ENCODE results near the gene LDHA. TPM values are rescaled to one million over a fixed set of nuclear protein-coding genes. Genes with fewer than 3 reads are reported as not detected.

The LDHA gene
- total RNA-seq, 6 experiments from 2014 or later, result 227 to 866 (median 656) TPM

DNA sequence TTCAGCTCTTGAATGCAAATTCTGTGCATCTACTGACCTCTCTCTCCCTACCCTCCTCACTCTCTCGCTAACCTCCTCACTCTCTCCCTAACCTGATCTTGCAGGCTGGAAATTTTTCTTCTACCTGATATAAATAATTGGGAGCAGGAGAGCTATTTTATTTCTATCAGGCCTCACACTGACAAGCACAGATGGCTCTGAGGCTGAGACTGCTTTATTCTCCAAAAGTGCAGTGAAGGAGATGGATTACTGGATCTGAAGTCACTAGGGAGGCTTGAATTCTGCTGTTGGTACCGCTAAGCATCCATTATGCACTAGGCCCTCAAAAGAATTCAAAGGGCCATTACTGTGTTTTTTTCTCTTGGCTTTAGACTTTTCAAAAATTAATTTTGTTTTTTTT is 19.4 kb upstream of the LDHA start:
- H3K36me3 ChIP-seq, result no peaks in the 10 kb centered on the region
- DNase-seq (no peak), ATAC-seq (no peak)
- TF ChIP-seq POLR2A (IDR thresholded peaks at IDR 0.05), result no peak
- TF ChIP-seq CTCF (IDR thresholded peaks at IDR 0.05), result no peak
- intact Hi-C loops (cut with DNase I), result no loop called here
- H3K4me3 ChIP-seq, result no peak overlapping the region
- H3K9me3 ChIP-seq, result no peaks in the 10 kb centered on the region
- H3K4me1 ChIP-seq, result no peaks in the 10 kb centered on the region
- H3K27me3 ChIP-seq, result no peaks in the 10 kb centered on the region
- 94% methylated on average over 2 of the region's 2 CpGs for WGBS (ENCODE audit: insufficient coverage, low coverage, low lambda C conversion rate, missing lambda C conversion rate)
- no peak overlapping the region for H3K27ac ChIP-seq

DNA sequence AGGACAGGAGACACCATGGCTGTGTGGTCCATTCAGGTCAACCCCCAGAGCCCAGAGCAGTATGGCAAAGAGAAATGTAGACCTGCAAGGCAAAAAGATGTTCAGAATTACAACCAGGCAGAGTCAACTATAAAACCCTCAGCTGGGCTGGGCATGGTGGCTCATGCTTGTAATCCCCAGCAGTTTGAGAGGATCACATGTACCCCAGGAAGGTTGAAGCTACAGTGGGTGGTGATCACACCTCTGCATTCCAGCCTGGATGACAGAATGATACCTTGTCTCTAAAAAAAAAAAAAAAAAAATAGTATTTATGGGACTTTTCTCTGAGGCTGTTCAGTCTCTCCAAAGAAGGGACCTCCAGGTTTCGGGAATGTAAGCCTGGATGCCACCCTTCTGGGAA is 18.4 kb upstream of the LDHA start:
- Histone ChIP-seq H3K27me3 (no peaks in the 10 kb centered on the region), H3K4me3 (no peak overlapping the region), H3K9me3 (no peaks in the 10 kb centered on the region), H3K27ac (no peak overlapping the region), H3K36me3 (no peaks in the 10 kb centered on the region), H3K4me1 (no peaks in the 10 kb centered on the region)
- no CpG with 5 or more reads among the region's 1 CpG for WGBS (ENCODE audit: insufficient coverage, low coverage, low lambda C conversion rate, missing lambda C conversion rate)
- intact Hi-C loops (cut with DNase I), result no loop called here
- DNase-seq, result no peak
- ATAC-seq, result no peak
- no peak for TF ChIP-seq CTCF (IDR thresholded peaks at IDR 0.05)

DNA sequence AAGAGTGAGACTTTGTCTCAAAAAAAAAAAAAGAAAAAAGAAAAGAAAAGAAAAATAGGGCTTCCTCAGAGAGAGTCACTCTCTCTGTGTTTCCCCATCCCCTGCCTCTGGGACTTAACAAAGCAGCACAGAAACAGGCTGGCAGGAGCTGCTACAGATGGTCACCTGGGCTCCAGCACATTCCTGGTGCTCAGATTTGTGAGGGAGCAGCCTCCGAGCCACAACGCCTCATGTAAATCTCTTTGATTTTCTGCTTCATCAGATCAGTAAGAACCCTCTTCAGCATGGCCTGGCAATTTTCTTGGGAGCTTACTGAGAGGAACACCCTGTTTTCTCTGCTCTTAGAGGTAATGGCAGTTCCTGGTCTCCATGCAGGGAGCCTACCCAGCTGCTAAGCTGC is 15.2 kb upstream of the LDHA start:
- H3K4me3 ChIP-seq, result no peak overlapping the region
- no peaks in the 10 kb centered on the region for H3K9me3 ChIP-seq
- intact Hi-C loops (cut with DNase I), result no loop called here
- TF ChIP-seq POLR2A (IDR thresholded peaks at IDR 0.05) (no peak), CTCF (IDR thresholded peaks at IDR 0.05) (no peak)
- ATAC-seq (no peak), DNase-seq (no peak)
- peaks cover 0 to 18% (median 14%) of the 10 kb centered on the region in 4 donors for H3K4me1 ChIP-seq
- WGBS (ENCODE audit: insufficient coverage, low coverage, low lambda C conversion rate, missing lambda C conversion rate), result no CpG with 5 or more reads among the region's 2 CpGs
- no peaks in the 10 kb centered on the region for H3K27me3 ChIP-seq
- no peaks in the 10 kb centered on the region for H3K36me3 ChIP-seq
- no peak overlapping the region for H3K27ac ChIP-seq

- peak overlapping the region in 1 of 3 donors; percentile 9 for H3K4me3 ChIP-seq
- 18% methylated on average over 7 of the region's 9 CpGs for WGBS (ENCODE audit: insufficient coverage, low coverage, low lambda C conversion rate, missing lambda C conversion rate)
- DNase-seq (peak; percentile 35 to 72 (median 67)), ATAC-seq (peak; percentile 71 to 86 (median 76))
- H3K36me3 ChIP-seq, result no peaks in the 10 kb centered on the region
- intact Hi-C loops (cut with DNase I), result no loop called here
- no peaks in the 10 kb centered on the region for H3K9me3 ChIP-seq
- H3K27ac ChIP-seq, result peak overlapping the region; percentile 91 to 95 (median 93)
- H3K27me3 ChIP-seq, result no peaks in the 10 kb centered on the region
- TF ChIP-seq CTCF (IDR thresholded peaks at IDR 0.05) (no peak), POLR2A (IDR thresholded peaks at IDR 0.05) (no peak)
- H3K4me1 ChIP-seq, result peaks cover 0 to 29% (median 18%) of the 10 kb centered on the region in 4 donors
These were observed 10.8 kb upstream of the LDHA start for GRCh38 chr11:18383388-18384156.
